ENCODE measurements around the gene PIGP.
A peak's percentile ranks its signal among the peaks of the same experiment; 100 is the strongest.
"Not testable (repeated sequence)": the region's sequence is repeated elsewhere in the genome, so short reads cannot be mapped to it uniquely, and the experiment has no call there.

Gene PIGP

DNA sequence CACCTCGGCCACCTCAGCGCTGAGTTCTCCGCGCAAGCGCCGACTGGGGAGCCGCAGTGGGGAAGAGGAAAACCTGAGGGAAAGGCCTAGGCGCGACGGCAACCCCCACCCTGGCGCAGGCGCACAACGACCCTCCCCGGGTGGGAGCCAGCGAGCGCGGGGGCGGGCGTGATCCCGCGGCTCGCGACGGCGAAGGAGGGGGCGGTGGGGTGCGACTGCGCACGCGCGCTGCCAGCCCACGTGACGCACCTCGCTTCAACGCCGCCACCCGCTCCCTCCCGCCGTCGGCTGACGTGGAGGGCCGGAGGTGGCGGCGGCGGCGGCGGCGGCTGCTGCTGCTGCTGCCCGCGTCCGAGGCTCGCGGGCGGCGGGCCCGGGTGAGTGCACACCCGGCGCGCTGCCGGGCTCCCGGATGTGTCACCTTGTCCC is at the start of gene PIGP, which contains the start of gene TTC3:
Gene PIGP (minus strand): TSS at position 84 of the 429 bp plus-strand sequence. CDS start 556 bp downstream, outside the sequence.
Gene TTC3 (plus strand): TSS at position 267 of the 429 bp plus-strand sequence. CDS start 14,004 bp downstream, outside the sequence.
- peak; percentile 97 for DNase-seq

DNA sequence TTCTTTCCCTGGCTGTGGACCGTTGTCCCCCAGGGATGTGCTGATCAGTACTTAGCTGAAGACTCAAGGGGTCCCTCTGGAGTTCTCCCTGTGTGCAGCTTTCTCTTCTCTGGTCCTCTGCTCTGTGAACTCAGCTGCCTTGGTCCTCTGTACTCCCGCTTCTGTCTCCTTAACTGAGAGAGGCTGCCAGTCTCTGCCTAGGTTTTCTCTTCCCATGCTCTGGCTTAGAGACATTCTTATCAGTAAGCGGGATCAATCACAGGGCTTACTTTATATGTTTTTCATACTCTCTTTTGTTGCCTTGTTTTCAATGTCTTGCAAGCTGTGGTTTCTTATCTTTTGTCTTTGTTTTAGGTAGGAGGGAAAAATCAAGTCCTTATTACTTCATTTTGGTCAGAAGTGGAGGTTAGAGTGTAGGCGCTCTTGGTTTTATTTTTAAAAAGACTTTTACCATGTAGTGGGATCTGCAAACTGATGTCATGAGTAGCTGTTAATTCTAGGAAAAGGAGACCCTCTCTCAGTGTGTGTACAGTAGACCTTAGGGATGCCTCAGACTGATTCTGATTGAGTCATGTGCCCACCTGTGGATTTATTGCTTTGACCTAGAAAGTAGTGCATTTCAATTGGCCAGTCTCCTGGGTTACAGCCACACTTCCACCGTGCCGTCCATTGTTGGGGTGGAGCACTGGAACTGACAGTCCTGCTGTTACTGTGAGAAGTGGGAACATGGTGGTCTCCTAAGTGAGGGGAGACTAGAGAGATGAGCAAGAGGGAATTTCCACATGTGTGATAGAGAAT is 46.7 kb upstream of the PIGP start:
- DNase-seq: no peak

DNA sequence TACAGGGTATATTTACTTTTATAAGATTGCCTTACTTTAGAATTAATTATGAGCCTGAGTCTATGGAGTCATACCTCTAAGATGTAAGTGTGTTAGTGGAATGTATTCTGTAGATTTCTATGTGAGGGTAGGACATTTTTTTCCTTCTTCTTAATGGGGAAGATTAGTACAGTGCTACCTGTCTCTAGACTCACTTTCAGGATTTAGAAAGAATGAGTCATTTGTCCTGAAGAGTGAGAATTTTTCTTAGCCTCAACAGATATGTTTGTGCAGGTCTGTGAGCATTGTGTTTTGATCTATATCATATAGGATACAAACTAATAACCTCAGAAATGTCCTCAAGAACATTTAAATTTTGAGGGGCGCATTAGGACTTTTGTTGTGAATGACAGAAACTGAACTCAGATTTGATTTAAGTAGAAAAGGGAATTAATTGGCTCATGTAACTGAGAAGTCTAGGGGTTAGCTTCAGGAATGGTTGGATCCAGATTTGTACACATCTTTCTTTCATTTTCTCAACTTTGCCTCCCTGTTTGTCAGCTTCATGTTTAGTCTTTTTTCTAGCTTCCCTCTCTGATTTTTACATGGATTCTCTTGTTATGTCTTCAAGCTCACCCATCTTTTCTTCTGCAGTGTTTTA is 45.4 kb upstream of the PIGP start:
- DNase-seq: no peak

DNA sequence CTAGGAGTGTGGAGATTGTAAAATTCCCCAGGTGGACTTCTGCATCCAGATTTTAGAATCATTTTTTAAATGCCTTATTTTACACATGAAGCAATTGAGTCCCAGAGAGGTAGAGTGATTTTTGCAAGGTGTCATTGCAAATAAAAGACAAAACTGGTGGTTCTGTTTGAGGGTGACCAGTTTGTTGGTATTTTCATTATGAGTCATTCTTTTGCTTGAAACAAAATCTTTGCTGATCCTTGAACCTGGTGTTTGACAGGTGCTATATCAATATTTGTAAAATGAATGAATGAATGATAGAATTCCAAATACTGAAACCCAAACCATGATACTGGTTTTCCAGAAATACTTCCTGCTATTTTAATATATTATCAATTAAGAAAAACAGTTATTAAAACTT is 44.3 kb upstream of the PIGP start:
- DNase-seq: no peak

DNA sequence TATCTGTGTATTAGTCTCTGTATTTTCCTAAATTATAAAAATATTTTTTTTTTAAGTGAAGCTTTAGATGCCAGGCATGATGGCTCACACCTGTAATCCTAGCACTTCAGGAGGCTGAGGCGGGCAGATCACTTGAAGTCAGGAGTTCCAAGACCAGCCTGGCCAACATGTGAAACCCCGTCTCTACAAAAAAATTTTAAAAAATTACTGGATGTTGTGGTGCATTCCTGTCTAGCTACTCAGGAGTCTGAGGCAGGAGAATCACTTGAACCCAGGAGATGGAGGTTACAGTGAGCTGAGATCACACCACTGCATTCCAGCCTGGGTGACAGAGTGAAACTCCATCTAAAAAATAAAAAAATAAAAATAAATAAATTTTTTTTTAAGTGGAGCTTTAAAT is 43.6 kb upstream of the PIGP start:
- not testable (repeated sequence) for DNase-seq

DNA sequence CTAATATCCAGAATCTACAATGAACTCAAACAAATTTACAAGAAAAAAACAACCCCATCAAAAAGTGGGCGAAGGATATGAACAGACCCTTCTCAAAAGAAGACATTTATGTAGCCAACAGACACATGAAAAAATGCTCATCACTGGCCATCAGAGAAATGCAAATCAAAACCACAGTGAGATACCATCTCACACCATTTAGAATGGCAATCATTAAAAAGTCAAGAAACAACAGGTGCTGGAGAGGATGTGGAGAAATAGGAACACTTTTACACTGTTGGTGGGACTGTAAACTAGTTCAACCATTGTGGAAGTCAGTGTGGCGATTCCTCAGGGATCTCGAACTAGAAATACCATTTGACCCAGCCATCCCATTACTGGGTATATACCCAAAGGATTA is 41.4 kb upstream of the PIGP start:
- DNase-seq: not testable (repeated sequence)

DNA sequence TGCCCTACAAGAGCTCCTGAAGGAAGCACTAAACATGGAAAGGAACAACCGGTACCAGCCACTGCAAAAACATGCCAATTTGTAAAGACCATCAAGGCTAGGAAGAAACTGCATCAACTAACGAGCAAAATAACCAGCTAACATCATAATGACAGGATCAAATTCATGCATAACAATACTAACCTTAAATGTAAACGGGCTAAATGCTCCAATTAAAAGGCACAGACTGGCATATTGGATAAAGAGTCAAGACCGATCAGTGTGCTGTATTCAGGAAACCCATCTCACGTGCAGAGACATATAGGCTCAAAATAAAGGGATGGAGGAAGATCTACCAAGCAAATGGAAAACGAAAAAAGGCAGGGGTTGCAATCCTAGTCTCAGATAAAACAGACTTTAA is 38.2 kb upstream of the PIGP start:
- DNase-seq: not testable (repeated sequence)

DNA sequence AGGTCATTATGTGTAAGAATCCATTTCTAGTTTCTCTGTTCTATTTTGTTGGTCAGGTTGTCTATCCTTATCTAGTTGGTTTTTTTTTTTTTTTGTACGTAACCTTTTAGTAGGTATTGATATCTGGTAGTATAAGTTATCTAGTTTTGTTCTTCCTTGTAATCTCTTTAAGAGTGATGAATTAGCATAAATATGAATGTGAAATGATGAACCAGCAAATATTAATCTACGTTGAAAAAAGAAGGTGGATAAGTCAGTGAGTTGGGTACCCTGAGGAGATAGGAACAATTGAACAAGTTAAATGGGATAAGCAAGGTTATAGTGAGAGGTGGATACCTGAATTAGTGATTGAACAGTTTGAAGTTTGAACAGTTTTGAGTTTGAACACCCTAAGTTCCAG is 34.1 kb upstream of the PIGP start:
- no peak for DNase-seq

DNA sequence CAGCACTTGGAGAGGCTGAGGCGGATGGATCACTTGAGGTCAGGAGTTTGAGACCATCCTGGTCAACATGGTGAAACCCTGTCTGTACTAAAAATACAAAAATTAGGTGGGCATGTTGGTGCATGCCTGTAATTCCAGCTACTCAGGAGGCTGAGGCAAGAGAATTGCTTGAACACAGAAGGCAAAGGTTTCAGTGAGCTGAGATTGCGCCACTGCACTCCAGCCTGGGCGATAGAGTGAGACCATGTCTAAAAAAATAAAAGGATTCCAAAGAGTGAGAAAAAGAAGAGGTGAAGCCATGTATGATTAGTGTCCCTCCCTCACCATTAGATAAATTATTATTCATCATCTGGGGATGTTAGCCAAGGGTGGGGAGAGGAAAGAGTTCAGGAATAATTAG is 29.9 kb upstream of the PIGP start:
- DNase-seq: not testable (repeated sequence)

DNA sequence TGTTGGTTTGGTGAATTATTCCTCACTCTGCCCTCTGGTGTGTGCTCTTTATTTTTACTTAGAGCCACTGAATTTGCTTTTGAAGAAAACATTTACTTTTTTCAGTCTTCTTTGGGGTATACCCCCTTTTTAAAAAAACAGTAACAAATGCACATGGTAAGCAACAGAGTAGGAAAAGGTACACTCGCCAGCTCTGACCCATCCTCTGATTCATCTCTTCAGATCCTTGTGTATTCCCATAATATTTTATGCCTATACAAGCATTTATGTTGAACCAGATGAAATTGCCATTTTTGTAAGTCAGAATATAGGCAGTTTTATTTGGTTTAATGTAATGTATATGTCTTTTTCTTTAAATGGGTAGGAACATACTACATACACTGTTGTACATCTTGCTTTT is 28.5 kb upstream of the PIGP start:
- DNase-seq: no peak

DNA sequence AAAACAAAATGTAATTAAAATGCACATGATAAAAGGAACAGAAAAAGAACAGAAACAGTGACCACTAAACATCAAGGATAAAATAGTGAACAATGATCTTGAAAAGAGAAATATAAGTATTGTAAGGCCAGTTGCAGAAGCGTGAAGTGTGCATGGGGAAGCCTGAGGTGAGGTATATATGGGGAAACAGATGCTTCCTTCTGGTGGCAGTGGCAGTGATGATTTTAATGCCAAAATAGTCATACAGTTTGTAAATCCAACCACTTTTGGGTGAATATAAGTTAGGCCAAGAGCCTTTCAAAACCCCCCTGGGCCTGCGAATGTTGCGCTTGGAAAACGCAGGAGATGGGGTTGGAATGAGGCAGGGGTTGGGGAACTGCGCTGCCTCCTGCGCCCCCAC is 27.4 kb upstream of the PIGP start:
- DNase-seq: no peak

DNA sequence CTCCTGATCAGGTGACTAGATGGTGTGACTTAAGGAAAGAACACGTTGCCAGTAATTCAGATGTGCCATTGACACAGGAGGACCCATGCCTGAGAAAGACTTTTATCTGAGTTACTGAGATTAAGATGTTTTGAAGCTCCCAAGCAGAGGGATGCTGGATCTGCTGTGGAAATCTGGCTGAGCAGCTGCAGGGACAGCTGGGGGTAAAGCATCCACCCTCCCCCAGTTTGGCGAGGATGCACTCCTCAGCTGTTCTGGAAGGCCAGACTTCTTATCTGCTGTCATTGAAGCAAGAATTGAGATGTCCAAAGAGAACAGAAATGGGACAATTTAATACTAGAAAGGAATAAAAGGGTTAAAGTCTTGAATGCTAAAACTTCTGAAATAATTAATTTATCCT is 25.9 kb upstream of the PIGP start:
- DNase-seq: no peak

DNA sequence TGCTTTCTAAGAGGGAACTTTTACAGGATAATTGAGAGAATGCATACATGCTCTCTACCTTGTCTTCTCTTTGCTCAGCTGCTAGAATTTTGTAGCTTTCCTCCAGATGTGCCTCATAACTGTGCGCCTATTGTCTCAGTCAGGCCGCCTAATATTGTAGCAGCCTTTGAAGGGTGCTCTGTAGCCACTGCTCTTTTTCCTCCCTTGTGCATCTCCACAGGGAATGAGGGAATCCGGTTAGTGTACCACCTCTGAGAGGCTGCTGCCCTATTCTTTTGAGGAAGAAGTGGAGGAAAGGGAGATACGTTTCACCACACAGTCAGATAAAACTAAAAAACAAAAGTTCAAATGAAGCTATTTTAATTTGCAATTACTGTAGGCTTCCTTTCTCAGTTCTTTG is 22.9 kb upstream of the PIGP start:
- DNase-seq: no peak

DNA sequence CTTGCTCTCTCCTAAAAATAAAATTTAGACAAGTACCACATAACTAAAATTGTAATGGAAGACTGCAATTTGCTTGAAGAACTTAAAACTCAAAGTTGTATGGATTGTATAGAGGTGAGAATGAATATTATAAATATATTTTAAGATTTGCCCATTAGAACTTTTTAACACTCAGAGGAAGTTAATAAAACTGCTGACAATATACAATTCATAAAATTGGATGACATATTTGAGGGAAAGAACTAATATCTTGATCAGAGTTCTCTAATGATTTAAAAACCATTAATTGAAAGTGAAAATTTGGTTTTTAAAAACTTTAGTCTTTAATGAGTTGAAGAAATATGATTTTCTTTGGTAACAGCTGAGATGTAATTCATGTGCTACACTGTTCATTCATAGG is 21.1 kb upstream of the PIGP start:
- DNase-seq: no peak

DNA sequence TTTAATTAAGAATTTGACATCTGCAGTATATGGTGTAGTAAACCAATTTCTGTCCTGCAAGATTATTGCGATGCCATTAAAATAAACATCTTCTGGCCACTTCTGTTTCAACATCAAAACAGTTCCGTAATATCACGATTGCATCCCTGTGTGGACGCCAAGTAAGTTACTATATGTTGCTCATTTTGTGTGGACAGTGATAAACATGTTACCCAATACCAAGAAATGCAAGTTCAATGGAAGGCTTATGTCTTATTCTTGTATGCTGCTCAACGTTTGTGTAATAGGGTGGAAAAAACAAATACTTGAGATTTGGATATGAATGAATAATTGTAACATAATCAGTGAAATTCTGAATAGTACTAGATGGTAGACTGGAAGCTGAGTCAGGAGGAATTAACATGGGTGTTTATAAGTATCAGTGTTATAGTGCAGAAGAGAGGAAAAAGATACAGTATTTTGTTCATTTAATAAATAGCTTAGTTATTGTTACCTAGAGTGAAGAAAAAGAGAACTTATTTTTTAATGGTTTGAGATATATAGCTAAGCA is 15.4 kb upstream of the PIGP start:
- no peak for DNase-seq

DNA sequence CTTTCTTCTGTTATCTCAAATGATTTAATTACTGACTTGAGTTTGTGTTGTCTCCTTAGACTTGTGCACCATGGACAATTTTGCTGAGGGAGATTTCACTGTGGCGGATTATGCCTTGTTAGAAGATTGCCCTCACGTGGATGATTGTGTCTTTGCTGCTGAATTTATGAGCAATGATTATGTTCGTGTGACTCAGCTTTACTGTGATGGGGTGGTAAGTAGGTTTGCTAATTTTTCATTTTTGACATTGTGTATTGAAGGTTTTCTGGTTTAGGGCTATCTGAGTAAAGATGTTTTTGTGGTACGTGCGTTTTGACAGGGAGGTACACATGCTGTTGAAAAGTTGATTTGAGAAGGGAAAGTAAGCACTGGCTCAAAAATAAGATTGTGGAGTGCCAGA is 14.3 kb upstream of the PIGP start:
- peak; percentile 35 for DNase-seq

DNA sequence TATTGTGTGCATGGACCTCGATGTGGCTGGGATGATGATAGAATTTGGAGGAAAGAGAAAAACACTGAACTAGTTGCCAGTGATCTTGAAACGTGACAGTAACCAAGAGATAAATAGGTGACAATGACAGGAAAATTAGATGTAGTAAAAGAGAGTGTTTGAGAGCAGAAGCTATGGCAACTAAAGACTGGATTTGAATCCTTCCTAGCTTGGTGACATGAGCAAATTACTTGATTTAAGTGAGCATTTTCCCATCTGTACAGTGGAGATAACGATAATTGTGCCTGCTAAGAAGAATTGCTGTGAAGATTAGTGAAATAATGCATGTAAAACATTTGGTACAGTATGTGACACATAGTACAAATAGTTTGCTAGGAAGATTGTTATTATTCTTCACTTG is 12.9 kb upstream of the PIGP start:
- DNase-seq: no peak

DNA sequence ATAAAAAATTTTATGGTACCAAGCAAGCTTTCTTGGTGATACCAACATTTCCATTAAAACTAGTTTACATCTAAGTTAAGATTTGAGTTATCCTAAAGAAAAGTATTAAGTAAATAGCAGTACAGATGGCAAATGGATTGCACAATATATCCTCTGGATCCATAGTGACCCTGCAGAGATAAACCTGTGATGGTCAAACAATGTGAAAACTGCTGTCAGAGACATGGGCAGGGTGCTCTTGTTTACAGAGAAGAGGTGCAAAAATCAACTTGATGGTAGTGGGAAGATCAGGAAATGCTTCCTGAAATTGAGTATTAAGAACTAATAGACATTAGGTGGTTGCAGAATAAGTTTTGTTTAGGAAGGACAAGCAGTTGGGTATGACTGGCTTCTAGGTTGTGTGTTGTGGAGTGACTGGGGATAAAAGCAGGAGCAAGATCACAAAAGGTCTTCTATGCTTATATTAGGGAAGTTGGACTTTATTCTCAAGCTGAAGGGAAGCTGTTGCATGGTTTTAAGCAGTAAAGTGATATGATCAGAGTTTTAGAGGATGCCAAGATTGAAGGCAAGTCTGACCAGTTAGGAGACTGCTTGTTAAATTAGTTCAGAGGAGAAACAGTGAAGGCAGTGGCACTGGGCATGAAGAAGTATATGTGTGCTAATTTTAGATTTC is 10.1 kb upstream of the PIGP start:
- no peak for DNase-seq

DNA sequence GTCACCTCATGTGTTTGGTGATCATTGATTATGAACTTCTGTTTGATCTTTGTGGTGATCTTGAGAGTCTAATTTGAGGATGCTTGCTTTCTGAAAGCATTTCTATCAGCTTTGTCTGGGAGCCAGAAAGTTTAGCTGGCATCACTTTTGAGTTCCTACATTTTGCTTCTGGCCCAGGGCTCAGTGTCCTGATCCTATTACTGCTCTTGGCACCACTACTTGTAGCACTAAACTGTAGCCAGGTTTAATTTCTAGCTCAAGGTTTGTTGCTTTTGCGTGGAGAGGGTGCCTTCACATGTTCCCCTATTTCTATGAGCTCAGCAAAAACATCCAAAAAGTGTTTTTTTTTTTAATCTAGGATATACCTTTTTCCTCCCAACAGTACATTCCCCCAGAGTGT is 9.5 kb upstream of the PIGP start:
- DNase-seq: no peak

DNA sequence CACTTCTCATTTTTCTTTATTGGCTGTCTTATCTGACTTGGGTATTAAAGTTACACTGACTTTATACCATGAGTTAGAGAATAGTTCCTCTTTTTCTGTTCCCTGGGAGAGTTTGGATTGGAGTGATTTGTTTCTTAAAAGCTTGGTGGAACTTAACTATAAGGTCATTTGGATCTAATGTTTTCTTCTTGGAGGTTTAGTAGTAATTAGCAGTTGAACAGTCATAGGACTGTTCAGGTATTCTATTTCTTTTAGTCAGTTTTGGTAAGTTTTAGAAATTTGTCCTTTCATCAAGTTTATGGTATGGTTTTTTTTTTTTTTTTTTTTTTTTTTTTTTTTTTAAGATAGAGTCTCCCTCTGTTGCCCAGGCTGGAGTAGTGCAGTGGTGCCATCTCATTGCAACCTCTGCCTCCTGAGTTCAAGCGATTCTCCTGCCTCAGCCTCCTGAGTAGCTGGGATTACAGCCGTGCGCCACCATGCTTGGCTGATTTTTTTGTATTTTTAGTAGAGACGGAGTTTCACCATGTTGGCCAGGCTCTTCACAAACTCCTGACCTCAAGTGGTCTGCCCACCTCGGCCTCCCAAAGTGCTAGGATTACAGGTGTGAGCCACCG is 6.4 kb upstream of the PIGP start:
- no peak for DNase-seq

DNA sequence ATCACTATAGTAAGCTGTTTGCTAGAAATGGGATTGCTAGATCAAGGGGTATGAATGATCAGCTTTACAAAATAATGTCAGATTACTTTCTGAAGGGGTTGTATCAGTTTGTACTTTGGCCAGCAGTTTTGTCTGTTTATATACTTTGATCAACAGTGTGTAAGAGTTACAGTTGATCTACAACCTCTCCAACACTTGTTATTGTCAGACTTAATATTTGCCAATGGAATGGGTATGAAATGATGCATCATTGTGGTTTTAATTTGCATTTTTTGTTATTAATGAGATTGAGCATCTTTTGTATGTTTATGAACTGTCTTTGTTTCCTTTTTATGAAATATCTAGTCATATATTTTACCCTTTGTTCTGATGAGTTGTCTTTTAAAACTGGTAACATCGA is 4.5 kb upstream of the PIGP start:
- DNase-seq: no peak

DNA sequence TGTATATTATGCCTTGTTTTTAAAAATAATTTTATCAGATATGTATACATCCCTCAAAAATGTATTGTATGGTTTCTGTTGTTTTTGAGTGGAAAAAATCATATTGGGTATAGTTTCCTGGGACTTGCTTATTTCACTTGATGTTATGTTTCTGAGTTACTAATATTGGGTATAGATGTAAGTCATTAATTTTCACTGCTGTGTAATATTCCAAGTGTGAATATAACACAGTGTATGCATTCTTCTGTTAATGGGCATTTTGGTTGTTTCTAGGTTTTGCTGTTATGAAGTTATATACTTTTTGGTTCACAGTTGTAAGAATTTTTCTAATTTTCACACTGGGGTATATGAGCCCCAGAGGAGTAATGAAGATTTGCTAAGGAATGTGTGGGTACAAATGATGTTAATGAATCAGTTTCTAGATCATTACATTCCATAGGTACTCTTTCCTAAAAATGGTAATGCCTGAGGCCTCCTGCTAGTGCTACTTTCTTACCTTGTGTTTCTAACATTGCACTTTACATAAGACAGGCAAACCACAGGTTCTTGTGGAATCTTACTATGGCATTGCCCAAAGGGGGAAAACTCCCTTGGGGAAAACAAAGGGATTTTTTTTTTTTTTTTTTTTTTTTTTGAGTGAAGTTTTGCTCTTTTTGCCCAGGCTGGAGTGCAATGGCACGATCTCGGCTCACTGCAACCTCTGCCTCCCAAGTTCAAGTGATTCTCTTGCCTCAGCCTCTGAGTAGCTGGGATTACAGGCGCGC is 3.4 kb upstream of the PIGP start:
- no peak for DNase-seq
